ENCODE results near the gene TIMP3. TPM values are rescaled to one million over a fixed set of nuclear protein-coding genes. Genes with fewer than 3 reads are reported as not detected.
A peak's percentile ranks its signal among the peaks of the same experiment; 100 is the strongest.
"Not testable (repeated sequence)": the region's sequence is repeated elsewhere in the genome, so short reads cannot be mapped to it uniquely, and the experiment has no call there.

TIMP3 gene
- 100 to 1,000 TPM; 488 to 893 (median 598) TPM for total RNA-seq
- polyA plus RNA-seq = 412 TPM
- long read RNA-seq, donor 1, full-length matches to known transcripts = 866 of 1,405 reads
- long read RNA-seq, donor 1, partial matches to known transcripts = 386 of 1,405 reads
- long read RNA-seq, donor 1, other reads (novel, unspliced or antisense) = 153 of 1,405 reads
- long read RNA-seq, donor 2, full-length matches to known transcripts = 390 of 506 reads
- long read RNA-seq, donor 2, partial matches to known transcripts = 109 of 506 reads
- long read RNA-seq, donor 2, other reads (novel, unspliced or antisense) = 7 of 506 reads
- long read RNA-seq, donor 3, full-length matches to known transcripts = 86 of 504 reads
- long read RNA-seq, donor 3, partial matches to known transcripts = 410 of 504 reads
- long read RNA-seq, donor 3, other reads (novel, unspliced or antisense) = 8 of 504 reads
- long read RNA-seq, donor 4, full-length matches to known transcripts = 383 of 470 reads
- long read RNA-seq, donor 4, partial matches to known transcripts = 11 of 470 reads
- long read RNA-seq, donor 4, other reads (novel, unspliced or antisense) = 76 of 470 reads

- Histone ChIP-seq H3K4me1 (ENCODE audit: control insufficient read depth, insufficient read depth, low read length) (peaks cover 12% of the 10 kb centered on the region), H3K27me3 (ENCODE audit: control insufficient read depth, insufficient read depth) (no peaks in the 10 kb centered on the region), H3K27ac (ENCODE audit: low read length) (peak within 1 kb of the TSS; percentile 69), H3K4me3 (ENCODE audit: low read length) (peak within 1 kb of the TSS; percentile 88), H3K9me3 (ENCODE audit: control insufficient read depth, low read length) (no peaks in the 10 kb centered on the region)
- intact Hi-C loops (cut with DNase I) = loop anchor here (5.0 to 10.0 kb wide), 6 partner anchors 51 to 193 kb away; no protein-coding TSS in a partner anchor
- WGBS = under 1% methylated on average over 72 of the region's 72 CpGs
- ATAC-seq (peak; percentile 91 to 93), DNase-seq (peak; percentile 93 to 98 (median 97))
Measured at GRCh38 chr22:32801537-32802236, at the start of gene TIMP3. TSS of gene TIMP3 (plus strand) at chr22:32801705. CDS start at chr22:32802002, 297 bp downstream.

- WGBS = 75% methylated on average over 9 of the region's 9 CpGs
Measured at GRCh38 chr22:32752326-32752725, 49.2 kb upstream of the TIMP3 start.

GRCh38 chr22:32752816-32753520 is 48.5 kb upstream of the TIMP3 start:
- WGBS = 66% methylated on average over 11 of the region's 11 CpGs
- intact Hi-C loops (cut with DNase I) = no loop called here
- no peaks in the 10 kb centered on the region for H3K9me3 ChIP-seq (ENCODE audit: control insufficient read depth, low read length)
- ATAC-seq (peak; percentile 36 to 54), DNase-seq (peak; percentile 66 to 67 (median 66))
- H3K27me3 ChIP-seq (ENCODE audit: control insufficient read depth, insufficient read depth) = no peaks in the 10 kb centered on the region
- no peak overlapping the region for H3K4me3 ChIP-seq (ENCODE audit: low read length)
- H3K27ac ChIP-seq (ENCODE audit: low read length) = peak overlapping the region; percentile 6
- H3K4me1 ChIP-seq (ENCODE audit: control insufficient read depth, insufficient read depth, low read length) = peaks cover 2% of the 10 kb centered on the region

More at GRCh38 chr22:32752326-32752725, 49.2 kb upstream of the TIMP3 start:
- Histone ChIP-seq H3K9me3 (ENCODE audit: control insufficient read depth, low read length) (no peaks in the 10 kb centered on the region), H3K27me3 (ENCODE audit: control insufficient read depth, insufficient read depth) (no peaks in the 10 kb centered on the region), H3K4me1 (ENCODE audit: control insufficient read depth, insufficient read depth, low read length) (peaks cover 2% of the 10 kb centered on the region), H3K4me3 (ENCODE audit: low read length) (no peak overlapping the region), H3K27ac (ENCODE audit: low read length) (no peak overlapping the region)
- no peak for DNase-seq
- ATAC-seq = no peak
- intact Hi-C loops (cut with DNase I) = no loop called here

- no peaks in the 10 kb centered on the region for H3K27me3 ChIP-seq (ENCODE audit: control insufficient read depth, insufficient read depth)
- 76% methylated on average over 6 of the region's 6 CpGs for WGBS
- peak in 1 of 2 donors; percentile 59 for ATAC-seq
- intact Hi-C loops (cut with DNase I) = no loop called here
- peaks cover 2% of the 10 kb centered on the region for H3K4me1 ChIP-seq (ENCODE audit: control insufficient read depth, insufficient read depth, low read length)
- peak in 1 of 3 donors; percentile 80 for DNase-seq
- H3K27ac ChIP-seq (ENCODE audit: low read length) = peak overlapping the region; percentile 6
- H3K4me3 ChIP-seq (ENCODE audit: low read length) = no peak overlapping the region
- no peaks in the 10 kb centered on the region for H3K9me3 ChIP-seq (ENCODE audit: control insufficient read depth, low read length)
Measured at GRCh38 chr22:32753591-32753990, 47.9 kb upstream of the TIMP3 start.

- Histone ChIP-seq H3K4me3 (ENCODE audit: low read length) (no peak overlapping the region), H3K27me3 (ENCODE audit: control insufficient read depth, insufficient read depth) (no peaks in the 10 kb centered on the region), H3K27ac (ENCODE audit: low read length) (peak overlapping the region; percentile 19), H3K9me3 (ENCODE audit: control insufficient read depth, low read length) (no peaks in the 10 kb centered on the region), H3K4me1 (ENCODE audit: control insufficient read depth, insufficient read depth, low read length) (peaks cover 4% of the 10 kb centered on the region)
- 69% methylated on average over 6 of the region's 6 CpGs for WGBS
- ATAC-seq (peak; percentile 91), DNase-seq (peak; percentile 73 to 81 (median 79))
- intact Hi-C loops (cut with DNase I) = no loop called here
Measured at GRCh38 chr22:32754413-32755041, 47.0 kb upstream of the TIMP3 start.

- H3K4me1 ChIP-seq (ENCODE audit: control insufficient read depth, insufficient read depth, low read length) = peaks cover 21% of the 10 kb centered on the region
- intact Hi-C loops (cut with DNase I) = not testable (repeated sequence)
Measured at GRCh38 chr22:32757086-32757762, 44.3 kb upstream of the TIMP3 start.

GRCh38 chr22:32758866-32759385 is 42.6 kb upstream of the TIMP3 start:
- 93% methylated on average over 3 of the region's 3 CpGs for whole genome bisulfite sequencing
- intact Hi-C loops (cut with DNase I) = no loop called here
- H3K27ac ChIP-seq (ENCODE audit: low read length) = no peak overlapping the region
- H3K4me1 ChIP-seq (ENCODE audit: control insufficient read depth, insufficient read depth, low read length) = peaks cover 22% of the 10 kb centered on the region
- ATAC-seq (no peak), DNase-seq (no peak)
- H3K9me3 ChIP-seq (ENCODE audit: control insufficient read depth, low read length) = no peaks in the 10 kb centered on the region
- no peak overlapping the region for H3K4me3 ChIP-seq (ENCODE audit: low read length)
- no peaks in the 10 kb centered on the region for H3K27me3 ChIP-seq (ENCODE audit: control insufficient read depth, insufficient read depth)

More at GRCh38 chr22:32757086-32757762, 44.3 kb upstream of the TIMP3 start:
- not testable (repeated sequence) for H3K27me3 ChIP-seq (ENCODE audit: control insufficient read depth, insufficient read depth); DNase-seq; H3K27ac ChIP-seq (ENCODE audit: low read length); ATAC-seq; H3K9me3 ChIP-seq (ENCODE audit: control insufficient read depth, low read length); H3K4me3 ChIP-seq (ENCODE audit: low read length)
- WGBS = 87% methylated on average over 14 of the region's 14 CpGs

- peaks cover 27% of the 10 kb centered on the region for H3K4me1 ChIP-seq (ENCODE audit: control insufficient read depth, insufficient read depth, low read length)
- ATAC-seq (peak in 1 of 2 donors; percentile 2), DNase-seq (no peak)
- H3K4me3 ChIP-seq (ENCODE audit: low read length) = no peak overlapping the region
- H3K27me3 ChIP-seq (ENCODE audit: control insufficient read depth, insufficient read depth) = no peaks in the 10 kb centered on the region
- H3K27ac ChIP-seq (ENCODE audit: low read length) = peak overlapping the region; percentile 91
- intact Hi-C loops (cut with DNase I) = loop anchor here in 1 of 4 donors (10.0 kb wide), 1 partner anchor 56 kb away; no protein-coding TSS in a partner anchor
- 75% methylated on average over 6 of the region's 6 CpGs for WGBS
- H3K9me3 ChIP-seq (ENCODE audit: control insufficient read depth, low read length) = no peaks in the 10 kb centered on the region
Measured at GRCh38 chr22:32760396-32760795, 41.1 kb upstream of the TIMP3 start.

- no peaks in the 10 kb centered on the region for H3K9me3 ChIP-seq (ENCODE audit: control insufficient read depth, low read length)
- peak; percentile 67 to 84 (median 69) for DNase-seq
- intact Hi-C loops (cut with DNase I) = loop anchor here in 1 of 4 donors (10.0 kb wide), 1 partner anchor 56 kb away; no protein-coding TSS in a partner anchor
- no peaks in the 10 kb centered on the region for H3K27me3 ChIP-seq (ENCODE audit: control insufficient read depth, insufficient read depth)
- H3K4me1 ChIP-seq (ENCODE audit: control insufficient read depth, insufficient read depth, low read length) = peaks cover 27% of the 10 kb centered on the region
- H3K27ac ChIP-seq (ENCODE audit: low read length) = peak overlapping the region; percentile 91
- H3K4me3 ChIP-seq (ENCODE audit: low read length) = no peak overlapping the region
- ATAC-seq = peak; percentile 77 to 87
- WGBS = 40% methylated on average over 4 of the region's 4 CpGs
Measured at GRCh38 chr22:32760815-32761214, 40.7 kb upstream of the TIMP3 start.

All from right cardiac atrium (tissue), 5 donors.